SK-N-SH (cell line): ENCODE data around the gene KRT74. TPM values are rescaled to one million over a fixed set of nuclear protein-coding genes. Genes with fewer than 3 reads are reported as not detected.

ENCODE experiments used
- CTCF ChIA-PET: fragments of 300-600, 350-600 bp; formaldehyde crosslinking; extraction: SDS; loops from one replicate; lab custom pipeline; 2021; lab: Yijun Ruan, JAX
- POLR2A ChIA-PET: fragments of 350-600 bp; sonication (Branson Sonifier 250); formaldehyde crosslinking; extraction: SDS; loops from one replicate; lab custom pipeline; 2020; ENCODE audit warnings: antibody characterized with exemption, inconsistent platforms; lab: Yijun Ruan, JAX
- DNase-seq: peaks from one replicate; pipeline ENCODE4 v3.0.0; 2012
- H2AFZ ChIP-seq: fragments of 200-600 bp; sonication (generic); 2 replicates; pipeline ENCODE4 v1.8.1; 2016; ENCODE audit warnings: antibody characterized with exemption, mild to moderate bottlenecking, low read depth
- H3F3A ChIP-seq: fragments of 200-600 bp; sonication (generic); replicated peaks from 2 replicates; pipeline ENCODE3; 2016; ENCODE audit warnings: antibody characterized with exemption, mild to moderate bottlenecking; ENCODE audit not compliant: insufficient read depth
- H3K27ac ChIP-seq, 2 experiments: fragments of 200-500 bp in 1 of 2; fragments of 200-600 bp in 1 of 2; sonication (Bioruptor generic) in 1 of 2; sonication (generic), shearing (Covaris generic) in 1 of 2; 2 replicates each; pipeline versions ENCODE4 v1.5.1 to v1.6.1; 2014 to 2016; ENCODE audit warnings: low read depth in 2 of 2, inconsistent platforms in 1 of 2, low read length in 1 of 2, mild to moderate bottlenecking in 1 of 2, mixed read lengths in 1 of 2
- H3K27me3 ChIP-seq: fragments of 200-600 bp; sonication (generic), shearing (Covaris generic); 2 replicates; pipeline ENCODE4 v1.6.1; 2016; ENCODE audit warnings: mixed run types; ENCODE audit not compliant: insufficient read depth
- H3K36me3 ChIP-seq, 2 experiments: fragments of 200-500 bp in 1 of 2; fragments of 200-600 bp in 1 of 2; sonication (Bioruptor generic) in 1 of 2; sonication (generic) in 1 of 2; replicated peaks in 1 of 2; 2 replicates each; pipeline versions ENCODE3 to v1.5.1; 2014 to 2016; ENCODE audit warnings: low read length in 1 of 2, mild to moderate bottlenecking in 1 of 2; ENCODE audit not compliant: insufficient read depth in 2 of 2, control insufficient read depth in 1 of 2
- H3K4me1 ChIP-seq, 2 experiments: fragments of 200-500 bp in 1 of 2; fragments of 200-600 bp in 1 of 2; sonication (Bioruptor generic) in 1 of 2; sonication (generic), shearing (Covaris generic) in 1 of 2; 2 replicates each; pipeline versions ENCODE4 v1.5.1 to v1.6.1; 2014 to 2016; ENCODE audit warnings: low read depth in 1 of 2, low read length in 1 of 2, mixed run types in 1 of 2; ENCODE audit not compliant: insufficient read depth in 2 of 2, control insufficient read depth in 1 of 2
- H3K4me2 ChIP-seq: fragments of 200-600 bp; sonication (generic), shearing (Covaris generic); 2 replicates; pipeline ENCODE4 v1.6.1; 2017; ENCODE audit warnings: mixed run types
- H3K4me3 ChIP-seq, 2 experiments: fragments of 200-500 bp in 1 of 2; fragments of 200-600 bp in 1 of 2; sonication (Bioruptor generic) in 1 of 2; sonication (generic), shearing (Covaris generic) in 1 of 2; 2 replicates each; pipeline versions ENCODE4 v1.5.1 to v1.8.1; 2014 to 2016; ENCODE audit warnings: low read depth in 2 of 2, inconsistent platforms in 1 of 2, low read length in 1 of 2, mild to moderate bottlenecking in 1 of 2, mixed read lengths in 1 of 2, moderate library complexity in 1 of 2
- H3K79me2 ChIP-seq: fragments of 200-600 bp; sonication (generic); 2 replicates; pipeline ENCODE4 v1.8.1; 2017; ENCODE audit warnings: mild to moderate bottlenecking; ENCODE audit not compliant: insufficient read depth
- H3K9ac ChIP-seq: fragments of 200-600 bp; sonication (generic); 2 replicates; pipeline ENCODE4 v1.6.1; 2017; ENCODE audit warnings: mixed run types
- H3K9me2 ChIP-seq: fragments of 200-600 bp; sonication (generic); 2 replicates; pipeline ENCODE4 v1.6.1; 2017; ENCODE audit warnings: mixed run types
- H3K9me3 ChIP-seq: fragments of 200-600 bp; sonication (generic); 2 replicates; pipeline ENCODE4 v1.6.1; 2017; ENCODE audit warnings: mixed run types, mild to moderate bottlenecking, moderate library complexity
- H4K20me1 ChIP-seq: fragments of 200-600 bp; sonication (generic); 2 replicates; pipeline ENCODE4 v1.6.1; 2017; ENCODE audit warnings: mild to moderate bottlenecking, mixed run types; ENCODE audit not compliant: insufficient read depth
- ELF1 ChIP-seq: IDR thresholded peaks from 2 replicates; pipeline ENCODE4 v1.4.0; 2012
- JUND ChIP-seq: IDR thresholded peaks from 2 replicates; pipeline ENCODE4 v1.4.0; 2012
- MAX ChIP-seq: IDR thresholded peaks from 2 replicates; pipeline ENCODE4 v1.4.0; 2012; ENCODE audit warnings: low read depth
- MEF2A ChIP-seq: IDR thresholded peaks from 2 replicates; pipeline ENCODE4 v1.4.0; 2012; ENCODE audit warnings: low read depth, borderline replicate concordance
- MXI1 ChIP-seq: IDR thresholded peaks from 2 replicates; pipeline ENCODE4 v1.6.1; 2012; ENCODE audit warnings: mild to moderate bottlenecking, low read depth, low read length, improper control_type of control experiment
- PBX3 ChIP-seq: IDR thresholded peaks from 2 replicates; pipeline ENCODE4; 2012
- RFX5 ChIP-seq: IDR thresholded peaks from 2 replicates; pipeline ENCODE4 v1.6.1; 2012; ENCODE audit warnings: mild to moderate bottlenecking, improper control_type of control experiment, low read length
- SMC3 ChIP-seq: IDR thresholded peaks from 2 replicates; pipeline ENCODE4 v1.6.1; 2012; ENCODE audit warnings: low read depth, low read length, improper control_type of control experiment
- TEAD4 ChIP-seq: IDR thresholded peaks from 2 replicates; pipeline ENCODE4 v1.4.0; 2012; ENCODE audit warnings: mild to moderate bottlenecking, borderline replicate concordance; ENCODE audit not compliant: insufficient read depth
- YY1 ChIP-seq: IDR thresholded peaks from 2 replicates; pipeline ENCODE4 v1.4.0; 2012; ENCODE audit warnings: low read depth, mild to moderate bottlenecking
- WGBS: methylation state at CpG from one replicate; pipeline ENCODE4 v1.1.6; 2017; ENCODE audit warnings: low lambda C conversion rate; 5-methylcytosine and 5-hydroxymethylcytosine counted together
- polyA plus RNA-seq, 3 experiments: library from polyadenylated mRNA; depleted of rRNA; stranded (reverse); fragments of >200 nt; gene quantifications; 2 replicates each; pipeline ENCODE4 v1.2.3, GENCODE V29; 2012
- TF ChIP-seq, protein P1 (sequence below): IDR thresholded peaks from 2 replicates; pipeline ENCODE4 v1.6.1; 2012; ENCODE audit warnings: mild to moderate bottlenecking, low read depth, low read length, moderate library complexity
- TF ChIP-seq, protein P2 (sequence below): fragments of 150-350 bp; IDR thresholded peaks from 2 replicates; pipeline ENCODE4 v1.6.1; 2017; ENCODE audit warnings: antibody characterized with exemption, low read length, low read depth, borderline replicate concordance

KRT74 gene
- polyA plus RNA-seq, 1 of the 3 experiments (the other 2 are of a cell fraction), result not detected

GRCh38 chr12:52612431-52613383, 39.1 kb upstream of the KRT74 start:
- POLR2A ChIA-PET, result no interaction called here
- TF ChIP-seq, protein P1, sequence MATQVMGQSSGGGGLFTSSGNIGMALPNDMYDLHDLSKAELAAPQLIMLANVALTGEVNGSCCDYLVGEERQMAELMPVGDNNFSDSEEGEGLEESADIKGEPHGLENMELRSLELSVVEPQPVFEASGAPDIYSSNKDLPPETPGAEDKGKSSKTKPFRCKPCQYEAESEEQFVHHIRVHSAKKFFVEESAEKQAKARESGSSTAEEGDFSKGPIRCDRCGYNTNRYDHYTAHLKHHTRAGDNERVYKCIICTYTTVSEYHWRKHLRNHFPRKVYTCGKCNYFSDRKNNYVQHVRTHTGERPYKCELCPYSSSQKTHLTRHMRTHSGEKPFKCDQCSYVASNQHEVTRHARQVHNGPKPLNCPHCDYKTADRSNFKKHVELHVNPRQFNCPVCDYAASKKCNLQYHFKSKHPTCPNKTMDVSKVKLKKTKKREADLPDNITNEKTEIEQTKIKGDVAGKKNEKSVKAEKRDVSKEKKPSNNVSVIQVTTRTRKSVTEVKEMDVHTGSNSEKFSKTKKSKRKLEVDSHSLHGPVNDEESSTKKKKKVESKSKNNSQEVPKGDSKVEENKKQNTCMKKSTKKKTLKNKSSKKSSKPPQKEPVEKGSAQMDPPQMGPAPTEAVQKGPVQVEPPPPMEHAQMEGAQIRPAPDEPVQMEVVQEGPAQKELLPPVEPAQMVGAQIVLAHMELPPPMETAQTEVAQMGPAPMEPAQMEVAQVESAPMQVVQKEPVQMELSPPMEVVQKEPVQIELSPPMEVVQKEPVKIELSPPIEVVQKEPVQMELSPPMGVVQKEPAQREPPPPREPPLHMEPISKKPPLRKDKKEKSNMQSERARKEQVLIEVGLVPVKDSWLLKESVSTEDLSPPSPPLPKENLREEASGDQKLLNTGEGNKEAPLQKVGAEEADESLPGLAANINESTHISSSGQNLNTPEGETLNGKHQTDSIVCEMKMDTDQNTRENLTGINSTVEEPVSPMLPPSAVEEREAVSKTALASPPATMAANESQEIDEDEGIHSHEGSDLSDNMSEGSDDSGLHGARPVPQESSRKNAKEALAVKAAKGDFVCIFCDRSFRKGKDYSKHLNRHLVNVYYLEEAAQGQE, result no peak
- TF ChIP-seq SMC3 (no peak), MXI1 (no peak), PBX3 (no peak), YY1 (no peak), MEF2A (no peak), JUND (no peak), RFX5 (no peak), ELF1 (no peak), MAX (no peak), TEAD4 (no peak)
- TF ChIP-seq, protein P2, sequence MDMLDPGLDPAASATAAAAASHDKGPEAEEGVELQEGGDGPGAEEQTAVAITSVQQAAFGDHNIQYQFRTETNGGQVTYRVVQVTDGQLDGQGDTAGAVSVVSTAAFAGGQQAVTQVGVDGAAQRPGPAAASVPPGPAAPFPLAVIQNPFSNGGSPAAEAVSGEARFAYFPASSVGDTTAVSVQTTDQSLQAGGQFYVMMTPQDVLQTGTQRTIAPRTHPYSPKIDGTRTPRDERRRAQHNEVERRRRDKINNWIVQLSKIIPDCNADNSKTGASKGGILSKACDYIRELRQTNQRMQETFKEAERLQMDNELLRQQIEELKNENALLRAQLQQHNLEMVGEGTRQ, result no peak
- TF ChIP-seq, all 33 proteins: peak for 0
- H3F3A ChIP-seq, result no peaks in the 10 kb centered on the region
- no peaks in the 10 kb centered on the region for H4K20me1 ChIP-seq
- no peak overlapping the region for H3K27ac ChIP-seq
- no peaks in the 10 kb centered on the region for H3K9me3 ChIP-seq
- no peak overlapping the region for H3K9ac ChIP-seq
- H3K9me2 ChIP-seq, result no peaks in the 10 kb centered on the region
- no peak overlapping the region for H2AFZ ChIP-seq
- no peaks in the 10 kb centered on the region for H3K36me3 ChIP-seq
- no peak overlapping the region for H3K4me2 ChIP-seq
- H3K79me2 ChIP-seq, result no peaks in the 10 kb centered on the region
- no peak for DNase-seq
- no peak overlapping the region for H3K4me3 ChIP-seq
- peaks cover 58% of the 10 kb centered on the region; the same call in 1 of the 2 replicates for H3K27me3 ChIP-seq
- 27% methylated on average over 5 of the region's 5 CpGs for WGBS
- CTCF ChIA-PET, result interaction anchor here (0.6 to 1.3 kb wide), 4 partner anchors 22 to 271 kb away, joined by 3 read pairs; no protein-coding TSS in a partner anchor
- H3K4me1 ChIP-seq, result no peaks in the 10 kb centered on the region
